OCI-LY3 (cell line): ENCODE measurements around the gene ZNF892.
A peak's percentile ranks its signal among the peaks of the same experiment; 100 is the strongest.

Source experiments
- H2AFZ ChIP-seq: fragments of 200-600, 300-600 bp; shearing (Covaris generic); 2 replicates; pipeline ENCODE4 v1.6.0; 2014; ENCODE audit warnings: antibody characterized with exemption, low read depth, low read length
- H3K27ac ChIP-seq: fragments of 200-600, 300-600 bp; sonication (generic); 2 replicates; pipeline ENCODE4 v1.5.1; 2014; ENCODE audit warnings: mild to moderate bottlenecking, low read length, moderate library complexity, mixed read lengths
- H3K27me3 ChIP-seq: fragments of 200-600, 300-600 bp; sonication (generic); 2 replicates; pipeline ENCODE4 v1.6.1; 2014; ENCODE audit warnings: low read depth, low read length, mixed read lengths
- H3K36me3 ChIP-seq: fragments of 200-600, 300-600 bp; sonication (generic); replicated peaks from 2 replicates; pipeline ENCODE3; 2014; ENCODE audit warnings: low read depth, low read length, mixed read lengths
- H3K4me1 ChIP-seq: fragments of 300-600, 200-600 bp; sonication (generic); 2 replicates; pipeline ENCODE4 v1.6.1; 2014; ENCODE audit warnings: low read length, mixed read lengths
- H3K4me2 ChIP-seq: fragments of 200-600, 300-600 bp; sonication (generic); 2 replicates; pipeline ENCODE4 v1.6.1; 2014; ENCODE audit warnings: low read length, mixed read lengths
- H3K4me3 ChIP-seq: fragments of 300-600, 200-600 bp; sonication (generic); 2 replicates; pipeline ENCODE4 v1.5.1; 2014; ENCODE audit warnings: antibody characterized with exemption, mild to moderate bottlenecking, low read length, moderate library complexity
- H3K79me2 ChIP-seq: fragments of 300-600, 200-600 bp; shearing (Covaris generic); 2 replicates; pipeline ENCODE4 v1.6.1; 2014; ENCODE audit warnings: mild to moderate bottlenecking, low read length, mixed read lengths
- H3K9ac ChIP-seq: fragments of 300-600, 200-600 bp; shearing (Covaris generic); 2 replicates; pipeline ENCODE4 v1.6.0; 2014; ENCODE audit warnings: mild to moderate bottlenecking, low read length, moderate library complexity
- H3K9me3 ChIP-seq: fragments of 200-600, 300-600 bp; shearing (Covaris generic); 2 replicates; pipeline ENCODE4 v1.6.1; 2014; ENCODE audit warnings: low read length, mixed read lengths; ENCODE audit not compliant: insufficient read depth
- H4K20me1 ChIP-seq: fragments of 200-600, 300-600 bp; sonication (generic); 2 replicates; pipeline ENCODE4 v1.6.1; 2016; ENCODE audit warnings: low read length, mixed read lengths; ENCODE audit not compliant: insufficient read depth
- CTCF ChIP-seq: fragments of 200-600, 300-600 bp; sonication (generic); IDR thresholded peaks from 2 replicates; pipeline ENCODE4 v1.5.1; 2014; ENCODE audit warnings: antibody characterized with exemption, low read length, low read depth
- EZH2phosphoT487 ChIP-seq: fragments of 200-600 bp; shearing (Covaris generic); IDR thresholded peaks from 2 replicates; pipeline ENCODE4 v1.6.1; 2018; ENCODE audit warnings: antibody characterized with exemption, mixed run types, low read depth

Gene ZNF892

GRCh38 chr2:95166065-95166763, 41.1 kb upstream of the ZNF892 start:
- Histone ChIP-seq H3K36me3 (peaks cover 8% of the 10 kb centered on the region), H4K20me1 (no peaks in the 10 kb centered on the region), H3K9ac (peak overlapping the region; percentile 72), H2AFZ (peak overlapping the region; percentile 86), H3K4me1 (peaks cover 11% of the 10 kb centered on the region), H3K79me2 (peaks cover 12% of the 10 kb centered on the region), H3K27me3 (no peaks in the 10 kb centered on the region), H3K4me3 (peak overlapping the region; percentile 88), H3K4me2 (peak overlapping the region; percentile 86), H3K27ac (no peak overlapping the region), H3K9me3 (no peaks in the 10 kb centered on the region)
- no peak for TF ChIP-seq CTCF
- TF ChIP-seq EZH2phosphoT487: no peak

- peaks cover 1% of the 10 kb centered on the region; the same call in 1 of the 2 replicates for H3K79me2 ChIP-seq
- H3K9ac ChIP-seq: no peak overlapping the region
- TF ChIP-seq CTCF (no peak), EZH2phosphoT487 (no peak)
- H3K9me3 ChIP-seq: no peaks in the 10 kb centered on the region
- peaks cover 5% of the 10 kb centered on the region for H3K36me3 ChIP-seq
- no peaks in the 10 kb centered on the region for H3K4me1 ChIP-seq
- no peak overlapping the region for H3K4me3 ChIP-seq
- H2AFZ ChIP-seq: no peak overlapping the region
- H3K27ac ChIP-seq: no peak overlapping the region
- no peak overlapping the region for H3K4me2 ChIP-seq
- H4K20me1 ChIP-seq: no peaks in the 10 kb centered on the region
- no peaks in the 10 kb centered on the region for H3K27me3 ChIP-seq
Observed at GRCh38 chr2:95171902-95172301, 35.4 kb upstream of the ZNF892 start.

GRCh38 chr2:95174031-95174542, 33.2 kb upstream of the ZNF892 start:
- no peaks in the 10 kb centered on the region for H4K20me1 ChIP-seq
- H3K36me3 ChIP-seq: peaks cover 9% of the 10 kb centered on the region
- no peaks in the 10 kb centered on the region for H3K79me2 ChIP-seq
- H3K9ac ChIP-seq: no peak overlapping the region
- TF ChIP-seq CTCF (no peak), EZH2phosphoT487 (no peak)
- no peak overlapping the region for H3K4me3 ChIP-seq
- no peaks in the 10 kb centered on the region for H3K9me3 ChIP-seq
- no peak overlapping the region for H2AFZ ChIP-seq
- no peaks in the 10 kb centered on the region for H3K4me1 ChIP-seq
- H3K4me2 ChIP-seq: no peak overlapping the region
- H3K27ac ChIP-seq: no peak overlapping the region
- no peaks in the 10 kb centered on the region for H3K27me3 ChIP-seq

GRCh38 chr2:95179451-95179850, 27.9 kb upstream of the ZNF892 start:
- H2AFZ ChIP-seq: no peak overlapping the region
- no peaks in the 10 kb centered on the region for H3K9me3 ChIP-seq
- no peak overlapping the region for H3K27ac ChIP-seq
- H3K36me3 ChIP-seq: peaks cover 54% of the 10 kb centered on the region
- no peaks in the 10 kb centered on the region for H4K20me1 ChIP-seq
- H3K4me2 ChIP-seq: no peak overlapping the region
- H3K9ac ChIP-seq: no peak overlapping the region
- no peak overlapping the region for H3K4me3 ChIP-seq
- no peaks in the 10 kb centered on the region for H3K79me2 ChIP-seq
- TF ChIP-seq CTCF (no peak), EZH2phosphoT487 (no peak)
- no peaks in the 10 kb centered on the region for H3K4me1 ChIP-seq
- H3K27me3 ChIP-seq: no peaks in the 10 kb centered on the region
